Retinal pigment epithelial cell (primary cell): ENCODE data around the gene KIAA2012.

Experiments
- DNase-seq: peaks from one replicate; pipeline ENCODE4 v3.0.0-alpha.2; 2010; ENCODE audit warnings: low read depth
- H3K4me3 ChIP-seq: 2 replicates; pipeline ENCODE4 v1.5.1; 2011; ENCODE audit warnings: mild to moderate bottlenecking, low read length, control low read depth, moderate library complexity
- TF ChIP-seq, protein P1 (sequence below): conservative IDR thresholded peaks from 2 replicates; pipeline ENCODE4 v1.5.1; 2011; ENCODE audit warnings: low read depth, low read length, control low read depth, inconsistent platforms

The KIAA2012 gene

DNA sequence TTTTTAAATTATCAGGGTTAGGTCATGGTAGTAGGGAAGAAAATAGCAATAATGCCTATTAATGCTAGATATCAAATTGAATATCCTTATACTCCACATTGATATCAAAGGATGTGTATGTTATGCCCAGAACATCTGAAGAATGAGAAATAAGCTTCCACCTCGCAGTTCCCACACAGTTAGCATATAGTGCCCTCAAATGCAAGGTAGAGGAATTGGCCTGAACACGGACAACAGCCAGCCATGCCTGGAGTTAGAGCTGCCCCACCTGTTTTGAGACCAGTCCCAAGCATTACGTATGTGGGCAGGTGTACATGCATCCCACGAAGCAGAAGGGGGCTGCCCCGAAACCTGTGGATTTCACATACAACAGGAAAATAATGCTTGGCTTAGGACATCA lies 85.7 kb downstream of the KIAA2012 start:
- TF ChIP-seq, protein P1, sequence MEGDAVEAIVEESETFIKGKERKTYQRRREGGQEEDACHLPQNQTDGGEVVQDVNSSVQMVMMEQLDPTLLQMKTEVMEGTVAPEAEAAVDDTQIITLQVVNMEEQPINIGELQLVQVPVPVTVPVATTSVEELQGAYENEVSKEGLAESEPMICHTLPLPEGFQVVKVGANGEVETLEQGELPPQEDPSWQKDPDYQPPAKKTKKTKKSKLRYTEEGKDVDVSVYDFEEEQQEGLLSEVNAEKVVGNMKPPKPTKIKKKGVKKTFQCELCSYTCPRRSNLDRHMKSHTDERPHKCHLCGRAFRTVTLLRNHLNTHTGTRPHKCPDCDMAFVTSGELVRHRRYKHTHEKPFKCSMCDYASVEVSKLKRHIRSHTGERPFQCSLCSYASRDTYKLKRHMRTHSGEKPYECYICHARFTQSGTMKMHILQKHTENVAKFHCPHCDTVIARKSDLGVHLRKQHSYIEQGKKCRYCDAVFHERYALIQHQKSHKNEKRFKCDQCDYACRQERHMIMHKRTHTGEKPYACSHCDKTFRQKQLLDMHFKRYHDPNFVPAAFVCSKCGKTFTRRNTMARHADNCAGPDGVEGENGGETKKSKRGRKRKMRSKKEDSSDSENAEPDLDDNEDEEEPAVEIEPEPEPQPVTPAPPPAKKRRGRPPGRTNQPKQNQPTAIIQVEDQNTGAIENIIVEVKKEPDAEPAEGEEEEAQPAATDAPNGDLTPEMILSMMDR = peak; percentile 35
- no peak for DNase-seq
- H3K4me3 ChIP-seq = no peak overlapping the region

DNA sequence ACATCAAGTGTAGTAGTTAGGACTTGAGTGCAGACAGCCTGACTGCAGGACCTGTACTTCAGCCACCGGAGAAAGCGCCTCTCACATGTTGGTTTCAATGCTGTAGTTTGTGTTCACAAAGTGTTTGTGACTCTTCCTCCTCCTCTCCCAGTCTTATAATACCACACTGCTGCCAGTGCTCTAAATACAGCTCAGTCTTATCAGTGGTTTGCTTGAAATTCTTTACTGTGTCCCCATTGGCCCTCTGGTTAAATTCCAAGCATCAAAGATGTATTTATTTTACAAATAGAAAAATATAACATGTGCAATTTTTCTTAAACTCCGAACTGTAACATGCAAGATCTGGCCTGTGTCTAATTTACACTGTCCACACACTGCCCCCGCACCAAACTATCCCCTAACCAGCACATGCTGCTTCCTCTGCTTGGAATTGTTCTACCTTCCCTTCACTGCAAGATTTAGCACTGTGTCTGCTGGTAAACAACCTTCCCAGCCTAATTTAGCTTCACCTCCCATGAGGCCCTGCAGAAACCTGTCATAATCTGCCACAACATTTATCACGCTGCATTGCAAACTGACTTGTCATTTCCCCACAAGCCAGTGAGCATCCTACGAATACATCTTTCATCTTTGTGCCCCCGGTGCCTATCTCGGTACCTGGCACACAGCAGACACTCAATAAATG lies 88.2 kb downstream of the KIAA2012 start:
- no peak overlapping the region for H3K4me3 ChIP-seq
- TF ChIP-seq, protein P1 = no peak
- DNase-seq = no peak

DNA sequence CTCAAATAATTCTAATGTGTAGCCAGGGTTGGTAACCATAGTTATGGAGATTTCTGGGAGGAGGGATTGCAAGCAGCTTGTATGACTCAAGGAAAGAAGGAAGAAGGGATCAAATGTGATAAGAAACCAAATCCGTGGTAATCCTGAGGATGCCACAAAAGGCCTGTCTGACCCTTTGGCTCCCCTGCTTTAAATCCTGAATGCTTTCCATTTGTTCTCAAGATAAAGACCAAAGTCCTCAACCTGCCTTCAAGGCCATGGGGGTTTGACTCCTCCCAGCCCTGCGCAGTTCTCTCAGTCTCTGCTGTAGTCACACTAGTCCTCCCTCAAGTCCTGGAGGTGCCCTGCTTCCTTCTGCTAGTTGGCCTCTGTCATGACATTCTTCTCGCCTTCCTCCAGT lies 91.4 kb downstream of the KIAA2012 start:
- DNase-seq = no peak
- H3K4me3 ChIP-seq = no peak overlapping the region
- TF ChIP-seq, protein P1 = no peak

DNA sequence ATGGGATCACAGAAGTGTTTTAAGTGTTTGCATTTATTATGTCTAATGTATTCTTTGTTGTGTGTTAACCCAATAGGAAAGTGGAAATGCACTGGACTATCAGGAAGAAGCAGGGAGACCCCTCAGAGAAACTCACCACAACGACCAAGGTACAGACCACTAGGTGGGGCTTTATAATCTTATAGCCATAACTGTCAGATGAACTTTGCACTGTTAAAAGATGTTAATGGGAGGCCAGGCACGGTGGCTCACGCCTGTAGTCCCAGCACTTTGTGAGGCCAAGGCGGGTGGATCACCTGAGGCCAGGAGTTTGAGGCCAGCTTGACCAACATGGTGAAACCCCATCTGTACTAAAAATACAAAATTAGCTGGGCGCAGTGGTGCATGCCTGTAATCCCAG lies 92.2 kb downstream of the KIAA2012 start:
- no peak overlapping the region for H3K4me3 ChIP-seq
- no peak for DNase-seq
- TF ChIP-seq, protein P1 = no peak

DNA sequence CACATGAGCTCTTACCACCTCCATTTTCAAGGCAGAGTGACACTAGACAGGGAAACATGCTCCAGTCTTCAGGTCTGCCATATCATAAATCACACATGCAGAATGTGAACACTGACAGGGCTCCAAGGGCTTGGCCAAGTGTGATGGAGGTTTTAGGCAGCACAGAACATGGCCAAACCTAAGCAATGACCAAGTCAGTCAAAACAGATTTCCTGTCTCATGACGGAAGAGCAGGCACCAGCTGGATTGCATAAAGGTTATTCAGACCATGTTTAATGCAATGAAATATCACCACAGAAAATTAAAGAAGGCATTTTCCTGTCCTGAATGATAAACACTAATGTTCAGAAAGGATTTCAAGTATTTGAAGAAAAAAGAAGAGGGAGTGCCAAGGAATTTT lies 92.9 kb downstream of the KIAA2012 start:
- no peak for DNase-seq
- TF ChIP-seq, protein P1 = no peak
- no peak overlapping the region for H3K4me3 ChIP-seq

DNA sequence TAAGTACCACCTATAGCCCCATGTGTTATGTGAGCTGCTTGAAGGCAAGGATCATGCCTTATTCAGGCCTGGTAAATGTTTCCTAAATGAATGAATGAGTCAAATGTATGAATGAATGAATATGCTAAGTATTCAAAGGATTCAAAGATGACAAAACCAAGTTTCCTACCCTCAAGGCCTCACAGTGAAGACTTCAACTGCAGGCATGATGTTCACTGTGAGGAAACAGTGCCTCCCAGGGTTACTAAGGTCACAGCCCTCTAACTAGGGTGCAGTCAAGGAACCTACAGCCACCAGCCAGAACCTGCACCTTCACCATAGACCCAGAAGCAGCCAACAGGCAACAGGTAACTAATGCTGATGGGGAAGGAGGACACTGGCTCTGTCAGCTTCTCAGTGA lies 96.1 kb downstream of the KIAA2012 start:
- H3K4me3 ChIP-seq = no peak overlapping the region
- DNase-seq = no peak
- TF ChIP-seq, protein P1 = no peak

DNA sequence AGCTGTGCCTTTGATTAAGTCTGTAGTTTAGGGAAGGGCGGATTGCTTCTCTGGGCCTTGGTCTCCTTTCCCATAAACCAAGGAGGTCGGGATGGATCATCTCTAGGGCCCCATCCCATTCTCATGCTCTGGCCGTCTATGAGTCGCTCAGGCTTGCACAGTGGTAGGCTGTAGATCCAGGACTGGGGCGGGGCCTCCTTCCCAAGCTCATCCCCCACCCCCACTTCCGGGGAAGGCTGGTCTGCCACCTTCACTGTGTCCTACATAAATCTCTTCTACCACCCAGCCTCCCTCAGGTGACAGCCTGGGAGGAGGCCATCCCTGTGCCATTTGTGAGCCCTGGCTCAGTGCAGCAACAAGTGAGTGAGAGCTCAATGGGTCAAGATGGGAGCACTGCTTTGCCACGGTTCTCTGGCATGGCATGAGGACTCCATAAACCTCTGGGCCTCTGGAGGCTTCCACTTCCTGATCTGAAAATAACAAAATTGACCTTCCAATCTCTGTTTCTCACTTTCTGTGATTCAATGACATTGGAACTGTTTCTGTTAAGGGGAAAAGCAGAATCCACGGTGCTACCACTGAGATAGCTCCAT lies 96.9 kb downstream of the KIAA2012 start:
- TF ChIP-seq, protein P1 = no peak
- H3K4me3 ChIP-seq = no peak overlapping the region
- no peak for DNase-seq
